HG02852 (cell line): ENCODE results near the gene ZNF77.
"Not testable (repeated sequence)": the region's sequence is repeated elsewhere in the genome, so short reads cannot be mapped to it uniquely, and the experiment has no call there.

Source experiments
- ATAC-seq: cut with Tn5 transposase; IDR thresholded peaks from one replicate; pipeline ENCODE4 v1.9.1; 2021; ENCODE audit warnings: mild to moderate bottlenecking, moderate library complexity; ENCODE audit not compliant: unreplicated experiment

Gene ZNF77

DNA sequence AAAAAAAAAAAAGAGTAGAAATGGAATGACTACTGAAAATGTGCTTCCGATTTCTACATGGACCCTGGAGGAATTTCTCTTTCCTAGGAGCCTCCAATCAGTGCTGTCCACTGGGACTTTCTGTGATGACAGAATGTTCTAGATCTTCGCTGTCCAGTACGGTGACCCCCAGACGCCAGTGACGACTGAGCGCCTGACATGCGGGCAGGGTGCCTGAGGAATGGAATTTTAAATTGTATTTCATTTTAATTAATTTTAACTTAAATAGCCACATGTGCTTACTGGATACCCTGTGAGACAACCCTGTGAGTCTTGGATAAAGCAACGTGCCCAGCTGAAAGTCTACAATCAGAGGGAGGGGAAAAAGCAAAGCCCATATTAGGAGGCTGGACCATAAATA lies 28.5 kb upstream of the ZNF77 start:
- no peak for ATAC-seq

DNA sequence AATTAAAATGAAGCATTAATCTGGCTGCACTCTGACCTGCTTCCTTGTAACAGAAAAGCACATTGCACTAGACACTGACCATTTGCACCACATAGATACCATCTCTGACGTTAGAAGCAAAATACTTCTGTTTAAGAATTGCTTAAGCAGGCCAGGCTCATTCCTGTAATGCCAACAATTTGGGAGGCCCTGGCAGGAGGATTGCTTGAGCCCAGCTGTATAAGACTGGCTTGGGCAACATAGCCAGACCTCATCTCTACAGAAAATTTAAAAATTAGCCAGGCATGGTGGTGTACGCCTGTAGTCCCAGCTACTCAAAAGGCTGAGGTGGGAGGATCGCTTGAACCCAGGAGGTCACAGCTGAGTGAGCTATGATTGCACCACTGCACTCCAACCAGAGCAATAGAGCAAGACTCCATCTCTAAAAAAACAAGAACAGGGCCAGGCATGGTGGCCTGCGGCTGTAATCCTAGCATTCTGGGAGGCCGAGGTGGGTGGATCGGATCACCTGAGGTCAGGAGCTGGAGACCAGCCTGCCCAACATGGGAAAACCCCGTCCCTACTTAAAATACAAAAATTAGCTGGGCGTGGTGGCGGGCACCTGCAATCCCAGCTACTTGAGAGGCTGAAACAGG lies 25.5 kb upstream of the ZNF77 start:
- no peak for ATAC-seq

DNA sequence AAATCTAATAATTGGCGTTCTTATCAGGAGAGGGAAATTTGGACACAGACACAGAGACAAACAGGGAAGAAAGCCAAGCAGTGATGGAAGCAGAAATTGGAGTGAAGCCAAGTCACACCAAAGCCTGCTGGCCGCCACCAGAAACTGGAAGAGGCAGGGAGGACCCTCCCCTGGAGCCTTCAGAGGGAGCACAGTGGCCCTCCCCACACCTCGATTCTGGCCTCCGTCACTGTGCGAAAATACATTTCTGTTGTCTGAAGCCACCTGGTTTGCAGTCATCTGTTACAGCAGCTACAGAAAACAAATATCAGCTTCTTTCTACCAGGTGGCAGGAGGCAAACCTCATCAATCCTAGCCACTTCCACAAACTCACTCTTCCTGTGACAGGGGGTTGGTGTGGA lies 24.3 kb upstream of the ZNF77 start:
- no peak for ATAC-seq

DNA sequence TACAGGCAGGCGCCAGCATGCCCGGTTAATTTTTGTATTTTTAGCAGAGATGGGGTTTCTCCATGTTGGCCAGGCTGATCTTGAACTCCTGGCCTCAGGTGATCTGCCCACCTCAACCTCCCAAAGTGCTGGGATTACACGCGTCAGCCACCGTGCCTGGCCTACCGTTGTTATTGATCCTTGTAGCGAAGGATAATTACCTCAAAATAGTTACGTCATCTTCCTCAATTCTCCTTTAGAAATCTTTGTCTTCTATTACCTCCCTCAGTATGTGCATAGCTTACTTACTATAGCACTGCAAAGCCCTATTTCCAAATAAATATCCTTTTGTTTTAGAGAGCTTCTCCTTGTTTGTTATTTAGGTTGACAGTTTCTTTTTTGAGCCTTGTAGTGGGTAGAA lies 23.2 kb upstream of the ZNF77 start:
- ATAC-seq: no peak

DNA sequence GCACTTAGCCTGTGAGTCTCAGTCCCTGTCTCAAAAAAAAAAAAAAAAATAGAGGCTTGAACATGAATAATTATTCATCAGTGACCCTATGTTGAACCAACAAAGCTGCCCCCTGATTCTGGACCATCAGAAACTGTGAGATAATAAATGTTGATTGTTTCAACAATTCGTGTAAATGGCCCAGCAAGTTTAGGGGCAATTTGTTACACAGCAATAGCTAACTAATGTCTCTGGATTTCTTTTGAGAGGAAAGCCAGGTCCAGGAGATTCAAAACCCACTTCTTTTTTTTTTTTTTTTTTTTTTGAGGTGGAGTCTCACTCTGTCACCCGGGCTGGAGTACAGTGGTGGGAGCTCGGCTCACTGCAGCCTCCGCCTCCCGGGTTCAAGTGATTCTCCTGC lies 20.1 kb upstream of the ZNF77 start:
- ATAC-seq: no peak

DNA sequence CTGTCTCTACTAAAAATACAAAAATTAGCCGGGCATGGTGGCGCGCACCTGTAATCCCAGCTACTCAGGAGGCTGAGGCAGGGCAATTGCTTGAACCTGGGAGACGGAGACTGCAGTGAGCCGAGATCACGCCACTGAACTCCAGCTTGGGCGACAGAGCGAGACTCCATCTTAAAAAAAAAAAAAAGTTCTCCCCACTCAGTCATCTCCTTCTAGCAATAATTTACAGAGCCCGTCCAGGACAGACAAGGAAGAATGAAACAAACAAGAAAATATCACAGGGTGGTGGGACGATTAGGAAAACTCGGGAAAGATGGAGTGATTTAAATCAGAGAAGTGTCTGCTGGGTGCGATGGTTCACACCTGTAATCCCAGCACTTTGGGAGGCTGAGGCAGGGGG lies 18.9 kb upstream of the ZNF77 start:
- ATAC-seq: not testable (repeated sequence)

DNA sequence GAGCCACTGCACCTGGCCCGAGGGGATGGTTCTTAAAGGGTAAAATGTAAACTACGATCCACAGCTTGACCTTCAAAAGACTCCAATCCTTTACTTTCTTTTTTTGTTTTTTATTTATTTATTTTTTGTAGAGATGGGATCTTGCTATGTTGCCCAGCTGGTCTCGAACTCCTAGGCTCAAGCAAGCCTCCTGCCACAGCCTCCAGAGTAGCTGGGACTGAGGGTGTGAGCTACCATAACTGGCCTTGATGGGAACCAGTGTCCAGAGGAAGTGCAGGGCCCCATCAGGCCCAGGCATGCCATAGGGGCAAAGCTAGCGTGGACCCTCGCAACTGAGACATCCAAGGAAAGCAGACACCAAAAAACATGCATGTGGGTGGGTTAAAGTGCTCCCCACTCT lies 18.4 kb upstream of the ZNF77 start:
- ATAC-seq: no peak

DNA sequence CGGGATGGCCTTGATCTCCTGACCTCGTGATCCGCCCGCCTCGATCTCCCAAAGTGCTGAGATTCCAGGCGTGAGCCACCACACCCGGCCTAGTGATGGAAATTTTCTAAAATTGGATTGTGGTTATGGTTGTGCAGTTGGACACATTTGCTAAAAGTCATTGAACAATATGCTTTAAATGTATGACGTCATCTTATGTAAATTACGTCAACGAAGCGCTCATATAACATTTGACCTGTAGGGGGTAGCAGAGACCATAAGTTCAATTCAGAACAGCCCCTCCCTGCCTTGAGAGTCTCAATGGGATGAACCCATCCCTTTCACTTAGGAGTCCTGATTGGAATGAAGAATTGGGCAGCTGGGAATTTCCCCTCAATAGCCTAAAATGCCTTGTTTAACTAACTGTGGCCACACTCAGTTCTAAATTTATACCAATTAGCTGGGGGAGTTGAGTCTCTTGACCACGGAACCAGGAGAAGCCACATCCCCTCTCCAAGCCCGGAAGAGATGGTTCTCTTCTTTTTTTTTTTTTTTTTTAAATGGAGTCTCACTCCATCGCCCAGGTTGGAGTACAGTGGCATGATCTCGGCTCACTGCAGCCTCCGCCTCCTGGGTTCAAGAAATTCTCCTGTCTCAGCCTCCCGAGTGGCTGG lies 17.4 kb upstream of the ZNF77 start:
- ATAC-seq: no peak

DNA sequence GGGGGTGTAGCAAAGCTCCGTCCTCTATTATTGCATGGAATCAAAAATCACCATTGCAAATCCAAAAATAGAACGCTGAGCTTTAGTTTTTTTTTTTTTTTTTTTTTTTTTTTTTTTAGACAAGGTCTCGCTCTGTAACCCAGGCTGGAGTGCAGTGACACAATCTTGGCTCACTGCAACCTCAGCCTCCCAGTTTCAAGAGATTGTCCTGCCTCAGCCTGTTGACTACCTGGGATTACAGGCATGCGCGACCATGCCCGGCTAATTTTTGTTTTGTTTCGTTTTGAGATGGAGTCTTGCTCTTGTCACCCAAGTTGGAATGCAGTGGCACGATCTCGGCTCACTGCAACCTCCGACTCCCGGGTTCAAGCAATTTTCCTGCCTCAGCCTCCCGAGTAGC lies 15.3 kb upstream of the ZNF77 start:
- no peak for ATAC-seq

DNA sequence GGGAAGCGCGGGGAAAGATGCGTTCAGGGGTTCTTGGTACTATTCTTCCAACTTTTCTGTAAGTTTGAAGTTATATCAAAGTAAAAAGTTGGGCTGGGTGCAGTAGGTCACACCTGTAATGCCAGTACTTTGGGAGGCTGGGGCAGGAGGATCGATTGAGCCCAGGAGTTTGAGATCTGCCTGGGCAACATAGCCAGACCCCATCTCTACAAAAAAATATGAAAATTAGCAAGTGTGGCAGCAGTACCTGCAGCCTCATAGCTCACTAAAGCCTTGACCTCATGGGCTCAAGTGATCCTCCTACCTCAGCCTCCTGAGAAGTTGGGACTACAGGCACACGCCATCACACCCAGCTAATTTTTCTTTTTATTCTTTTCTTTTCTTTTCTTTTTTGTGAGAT lies 12.4 kb upstream of the ZNF77 start:
- no peak for ATAC-seq

DNA sequence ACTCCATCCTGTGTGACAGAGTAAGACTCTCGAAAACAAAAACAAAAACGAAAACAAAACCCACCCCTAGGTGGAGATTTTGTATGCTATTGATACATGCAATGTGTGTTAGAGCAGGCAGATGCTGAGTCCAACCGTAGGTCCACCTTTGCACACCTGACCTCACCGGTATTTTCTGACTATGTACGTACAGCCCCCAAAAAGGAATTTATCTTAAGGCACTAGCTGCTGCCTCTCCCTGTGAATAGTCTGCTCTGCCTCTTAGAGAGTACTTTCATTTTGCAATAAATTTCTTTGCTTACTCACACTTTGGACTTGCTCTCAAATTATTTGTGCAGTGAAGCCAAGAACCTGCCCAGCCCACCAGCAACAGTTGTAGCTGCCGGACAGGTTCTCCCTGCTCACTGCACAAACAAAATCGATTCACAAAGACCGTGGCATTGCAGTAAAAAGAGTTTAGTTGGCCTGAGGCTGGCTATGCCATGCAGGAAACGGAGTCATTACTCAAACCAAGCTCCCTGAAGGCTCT lies 8.2 kb upstream of the ZNF77 start:
- no peak for ATAC-seq

DNA sequence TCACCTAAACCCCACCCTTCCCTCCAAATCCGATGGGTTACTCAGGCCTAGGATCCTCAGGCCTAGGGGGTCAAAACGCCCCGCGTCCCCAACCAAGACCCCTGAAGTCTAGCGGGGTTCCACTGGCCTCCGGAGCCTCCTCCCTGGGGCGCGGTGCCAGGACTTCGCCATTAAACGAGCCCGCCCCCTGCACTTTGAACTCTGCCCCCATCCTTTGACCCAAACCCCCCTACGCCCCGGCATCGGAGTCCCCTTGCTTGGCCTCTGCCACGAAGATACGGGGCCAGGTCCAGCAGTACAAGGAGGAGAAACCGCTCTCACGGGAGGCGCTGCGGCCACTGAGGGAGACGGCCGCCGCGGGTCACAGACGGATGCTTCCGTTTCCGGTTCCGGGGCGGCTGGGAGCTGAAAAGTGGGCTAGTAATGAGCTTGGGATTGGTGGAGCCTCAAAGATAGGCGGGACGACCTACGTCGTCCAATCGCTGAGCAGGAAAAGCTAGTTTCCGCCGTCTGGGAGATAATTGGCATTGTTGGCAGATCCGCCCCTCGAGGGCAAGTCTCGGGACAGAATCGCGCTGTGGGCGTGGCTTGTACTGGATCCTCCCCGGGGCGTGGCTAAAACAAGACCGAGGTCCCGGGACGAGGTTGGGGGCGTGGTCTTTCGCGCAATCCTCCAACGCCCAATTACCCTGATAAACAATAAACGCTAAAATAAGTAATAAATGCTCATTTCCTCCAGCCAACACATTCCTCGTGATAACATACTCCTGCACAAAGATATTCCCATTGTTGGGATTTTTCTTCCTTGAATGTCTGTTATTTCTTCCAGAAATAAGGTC lies 5.7 kb upstream of the ZNF77 start:
- ATAC-seq: peak; percentile 92

DNA sequence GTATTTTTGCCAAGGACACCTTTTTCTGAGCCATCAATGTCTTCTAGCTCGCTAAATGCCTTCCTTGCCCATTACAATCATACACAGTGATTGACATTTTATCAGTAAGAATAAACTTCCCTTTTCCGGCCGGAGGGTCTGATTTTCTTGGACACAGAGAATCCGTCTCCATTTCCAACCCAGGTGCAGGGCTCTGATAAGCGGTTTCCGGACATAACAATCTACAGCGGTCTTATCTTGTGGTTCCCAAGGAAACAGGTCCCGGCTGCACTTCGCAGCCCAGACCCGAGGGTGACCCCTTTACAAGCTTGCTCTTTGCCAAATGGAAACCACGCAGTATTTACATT lies 5.1 kb upstream of the ZNF77 start:
- ATAC-seq: no peak

DNA sequence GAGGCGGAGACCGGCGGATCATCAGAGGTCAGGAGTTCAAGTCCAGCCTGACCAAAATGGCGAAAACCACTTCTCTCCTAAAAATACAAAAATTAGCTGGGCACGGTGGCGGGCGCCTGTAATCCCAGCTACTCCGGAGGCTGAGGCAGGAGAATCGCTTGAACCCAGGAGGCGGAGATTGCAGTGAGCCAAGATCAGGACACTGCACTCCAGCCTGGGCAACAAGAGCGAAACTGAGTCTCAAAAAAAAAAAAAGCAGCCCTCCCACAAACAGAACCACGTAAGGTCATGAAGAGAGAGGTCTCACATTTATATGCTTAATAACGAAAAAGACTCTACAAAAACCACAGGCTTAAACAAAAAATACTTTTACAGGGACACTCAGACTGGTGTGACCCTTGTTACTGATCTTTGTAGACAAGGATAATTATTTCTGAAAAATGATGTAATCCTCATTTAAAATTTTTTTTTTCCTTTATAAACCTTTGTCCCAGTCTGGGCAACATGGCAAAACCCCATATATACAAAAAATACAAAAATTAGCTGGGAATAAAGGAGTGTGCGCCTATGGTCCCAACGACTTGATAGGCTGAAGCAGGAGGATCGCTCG lies 909 bp upstream of the ZNF77 start:
- no peak for ATAC-seq

DNA sequence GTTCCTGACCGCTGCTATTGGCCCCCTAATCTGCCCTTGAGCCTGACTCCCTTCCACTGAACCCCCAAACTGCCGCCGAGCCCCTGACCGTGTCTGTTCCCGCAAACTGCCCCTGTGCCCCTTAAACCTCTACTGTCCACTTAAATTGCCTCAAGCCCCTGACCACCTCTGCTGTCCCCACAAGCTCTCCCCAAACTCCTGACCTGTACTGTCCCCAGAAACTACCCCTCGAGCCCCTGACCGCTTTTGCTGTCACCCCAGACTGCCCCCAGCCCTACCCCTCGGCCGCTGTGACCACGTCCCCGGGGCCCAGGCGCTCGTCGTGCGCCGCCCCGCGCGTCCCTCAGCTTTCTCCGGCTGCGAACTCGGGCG lies 382 bp downstream of the ZNF77 start:
- ATAC-seq: no peak

DNA sequence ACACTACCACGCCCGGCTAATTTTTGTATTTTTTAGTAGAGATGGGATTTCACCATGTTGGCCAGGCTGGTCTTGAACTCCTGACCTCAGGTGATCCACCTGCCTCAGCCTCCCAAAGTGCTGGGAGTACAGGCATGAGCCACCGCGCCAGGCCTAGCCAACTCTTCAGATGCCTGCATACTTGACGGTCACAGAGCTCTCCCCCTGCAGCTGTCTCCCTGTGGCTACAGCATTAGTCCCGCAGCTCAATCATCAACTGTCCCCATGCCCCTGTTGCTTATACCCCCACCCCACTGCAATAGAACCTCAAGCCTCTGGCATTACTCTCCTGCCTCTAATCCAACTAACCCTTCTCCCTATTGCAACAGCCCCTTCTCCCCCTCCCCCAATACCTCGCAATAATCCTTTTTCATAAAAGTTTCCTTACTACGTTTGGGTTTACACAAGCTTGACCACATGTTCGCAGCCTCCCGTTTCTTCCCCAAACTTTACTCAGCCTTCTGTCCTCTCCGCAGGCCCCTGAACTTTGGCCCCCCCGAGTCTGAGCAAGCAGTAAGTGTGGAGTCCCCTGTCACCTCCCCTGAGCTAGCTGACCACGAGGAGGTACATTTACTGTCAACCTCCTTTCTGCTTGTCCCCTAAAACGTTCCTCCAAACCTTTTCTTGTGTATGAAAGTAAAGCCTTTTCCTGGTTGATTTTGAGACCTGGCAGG lies 1.7 kb downstream of the ZNF77 start:
- ATAC-seq: no peak

DNA sequence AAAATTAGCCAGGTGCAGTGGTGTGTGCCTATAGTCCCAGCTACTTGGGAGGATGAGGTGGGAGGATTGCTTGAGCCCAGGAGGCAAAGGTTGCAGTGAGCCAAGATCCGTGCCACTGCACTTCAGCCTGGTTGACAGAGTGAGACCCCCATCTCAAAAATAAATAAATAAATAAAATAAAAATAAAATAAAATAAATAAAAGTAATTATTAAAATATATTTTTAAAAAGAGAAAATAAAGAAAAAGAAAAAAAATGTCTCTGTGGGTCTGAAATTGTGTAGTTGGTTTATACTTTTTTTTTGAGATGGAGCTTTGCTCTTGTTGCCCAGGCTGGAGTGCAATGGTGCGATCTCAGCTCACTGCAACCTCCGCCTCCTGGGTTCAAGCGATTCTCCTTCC lies 8.9 kb downstream of the ZNF77 start:
- ATAC-seq: not testable (repeated sequence)

DNA sequence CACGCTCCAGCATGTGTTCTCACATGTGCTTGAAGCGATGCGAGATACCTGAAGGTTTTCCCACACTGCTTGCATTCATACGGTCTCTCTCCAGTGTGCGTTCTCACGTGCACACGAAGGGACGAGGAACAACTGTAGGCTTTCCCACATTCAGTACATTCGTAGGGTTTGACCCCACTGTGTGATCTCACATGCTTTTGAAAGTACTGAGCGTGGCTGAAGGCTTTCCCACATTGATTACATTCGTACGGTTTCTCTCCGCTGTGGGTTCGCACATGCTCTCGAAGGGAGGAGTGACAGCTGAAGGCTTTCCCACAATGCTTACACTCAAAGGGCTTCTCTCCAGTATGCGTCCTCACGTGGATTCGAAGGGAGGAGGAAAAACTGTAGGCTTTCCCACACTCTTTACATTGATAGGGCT lies 11.3 kb downstream of the ZNF77 start:
- no peak for ATAC-seq

DNA sequence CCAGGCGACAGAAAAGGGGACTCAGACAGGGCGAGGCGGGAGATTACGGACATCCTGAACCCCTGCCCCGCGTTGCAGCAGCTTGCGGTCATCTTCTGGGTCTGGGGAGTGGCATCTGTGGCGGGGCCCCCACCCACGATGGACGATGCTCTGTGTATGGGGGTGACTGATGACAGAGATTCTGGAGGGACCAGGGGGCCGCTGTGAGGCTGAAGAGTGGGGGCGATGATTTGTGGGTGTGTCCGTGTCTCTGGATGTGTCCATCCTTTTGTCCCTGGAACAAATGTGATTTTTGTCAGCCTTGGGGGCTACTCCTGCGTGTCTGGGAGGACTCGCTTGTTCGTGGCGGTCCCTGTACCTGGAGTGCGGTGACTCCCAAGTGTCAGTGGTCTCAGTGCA lies 17.7 kb downstream of the ZNF77 start:
- no peak for ATAC-seq

DNA sequence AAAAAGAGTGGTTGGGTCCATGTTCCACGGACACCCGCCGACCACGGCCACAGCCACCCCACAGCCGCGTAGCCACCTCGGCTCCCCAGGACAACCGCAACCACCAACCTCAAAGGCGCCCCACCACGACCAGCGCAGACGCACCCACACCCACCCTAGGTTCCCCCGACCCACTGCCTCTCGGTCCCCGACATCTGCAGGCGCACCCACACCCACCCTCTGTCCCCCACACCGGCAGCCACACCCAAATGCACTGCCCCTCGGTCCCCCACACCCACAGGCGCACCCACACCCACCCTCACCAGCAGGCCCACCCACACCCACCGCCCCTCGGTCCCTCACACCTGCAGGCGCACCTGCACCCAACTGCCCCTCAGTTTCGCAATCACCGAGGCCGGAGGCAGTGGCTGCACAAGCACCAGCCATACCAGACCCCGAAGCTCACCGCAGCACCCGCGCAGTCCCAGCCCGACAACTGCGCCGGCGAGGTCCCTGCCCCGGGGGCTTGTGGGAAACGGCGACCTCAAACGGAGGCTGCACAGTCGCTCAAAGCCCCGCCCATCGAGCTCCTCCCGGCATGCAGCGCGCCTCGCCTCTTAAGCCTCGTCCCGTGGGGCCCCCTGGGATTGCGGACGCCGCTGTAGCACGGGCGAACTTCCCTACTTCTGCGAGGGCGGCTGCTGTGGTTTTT lies 18.3 kb downstream of the ZNF77 start:
- ATAC-seq: no peak
